PFSK-1 (cell line): ENCODE measurements around the gene TMEM119.

Experiments used
- FOXP2 ChIP-seq: optimal IDR thresholded peaks from 2 replicates; pipeline ENCODE3; 2011; ENCODE audit warnings: borderline replicate concordance, control low read depth, inconsistent platforms; ENCODE audit not compliant: insufficient read depth; ENCODE audit errors: extremely low read length, extremely low read depth
- POLR2AphosphoS5 ChIP-seq: IDR thresholded peaks from 2 replicates; pipeline ENCODE4 v1.6.1; 2012; ENCODE audit warnings: low read depth, mild to moderate bottlenecking, control low read depth, low read length, moderate library complexity
- REST ChIP-seq, 2 experiments: IDR thresholded peaks; 2 replicates each; pipeline versions ENCODE4 v1.6.1 to v1.8.0; 2011 to 2012; ENCODE audit warnings: low read depth in 2 of 2, low read length in 2 of 2, control low read depth in 1 of 2, inconsistent platforms in 1 of 2, mild to moderate bottlenecking in 1 of 2, moderate library complexity in 1 of 2; ENCODE audit not compliant: insufficient read depth in 1 of 2
- SIN3A ChIP-seq: IDR thresholded peaks from 2 replicates; pipeline ENCODE4 v1.6.1; 2012; ENCODE audit warnings: mild to moderate bottlenecking, low read length, moderate library complexity, borderline replicate concordance; ENCODE audit not compliant: insufficient read depth
- TAF1 ChIP-seq: IDR thresholded peaks from 2 replicates; pipeline ENCODE4 v1.6.1; 2012; ENCODE audit warnings: low read length, control low read depth, borderline replicate concordance; ENCODE audit not compliant: insufficient read depth

Gene TMEM119

GRCh38 chr12:108638997-108639822 lies 41.3 kb upstream of the TMEM119 start:
- TF ChIP-seq FOXP2 (no peak), SIN3A (no peak), REST (IDR thresholded peaks at IDR 0.05; ENCODE audit: insufficient read depth in 1 of 2, low read depth in 2 of 2, low read length in 2 of 2) (no peak), TAF1 (no peak), POLR2AphosphoS5 (no peak)

DNA sequence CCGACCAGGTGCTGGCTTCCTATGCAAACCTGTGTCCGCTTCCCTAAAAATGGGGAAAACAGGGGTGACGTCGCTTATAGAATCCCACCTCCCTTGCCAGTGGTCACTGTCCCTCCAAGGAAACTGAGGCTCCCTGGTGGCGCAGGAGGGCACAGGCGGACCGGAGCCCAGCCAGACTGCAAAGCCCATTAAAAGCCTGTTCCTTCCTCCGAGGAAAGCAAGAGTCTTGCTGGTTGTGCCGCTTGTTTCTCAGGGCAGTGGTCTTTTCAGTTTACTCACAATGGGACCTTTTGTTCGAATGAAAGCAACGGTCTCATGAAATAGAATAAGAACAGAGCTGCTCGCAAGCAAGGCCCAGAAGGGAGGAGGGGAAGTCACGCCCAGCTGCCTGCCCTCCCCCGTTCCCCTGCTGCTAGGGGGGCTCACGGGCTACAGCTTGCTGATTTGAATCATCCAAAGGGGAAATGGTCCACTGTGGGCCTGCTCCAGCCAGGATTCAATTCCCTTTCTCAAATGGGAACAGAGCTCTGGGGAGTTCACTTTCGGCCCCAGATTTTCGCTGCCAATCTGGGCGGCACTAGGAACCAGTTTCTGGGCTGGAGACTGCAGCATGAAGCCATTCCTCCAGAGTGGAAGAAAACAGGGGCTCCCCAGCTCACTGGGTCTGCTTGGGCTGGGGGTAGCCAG lies 40.4 kb upstream of the TMEM119 start:
- TF ChIP-seq POLR2AphosphoS5 (no peak), TAF1 (no peak), FOXP2 (no peak), REST (IDR thresholded peaks at IDR 0.05; ENCODE audit: insufficient read depth in 1 of 2, low read depth in 2 of 2, low read length in 2 of 2) (no peak), SIN3A (no peak)

DNA sequence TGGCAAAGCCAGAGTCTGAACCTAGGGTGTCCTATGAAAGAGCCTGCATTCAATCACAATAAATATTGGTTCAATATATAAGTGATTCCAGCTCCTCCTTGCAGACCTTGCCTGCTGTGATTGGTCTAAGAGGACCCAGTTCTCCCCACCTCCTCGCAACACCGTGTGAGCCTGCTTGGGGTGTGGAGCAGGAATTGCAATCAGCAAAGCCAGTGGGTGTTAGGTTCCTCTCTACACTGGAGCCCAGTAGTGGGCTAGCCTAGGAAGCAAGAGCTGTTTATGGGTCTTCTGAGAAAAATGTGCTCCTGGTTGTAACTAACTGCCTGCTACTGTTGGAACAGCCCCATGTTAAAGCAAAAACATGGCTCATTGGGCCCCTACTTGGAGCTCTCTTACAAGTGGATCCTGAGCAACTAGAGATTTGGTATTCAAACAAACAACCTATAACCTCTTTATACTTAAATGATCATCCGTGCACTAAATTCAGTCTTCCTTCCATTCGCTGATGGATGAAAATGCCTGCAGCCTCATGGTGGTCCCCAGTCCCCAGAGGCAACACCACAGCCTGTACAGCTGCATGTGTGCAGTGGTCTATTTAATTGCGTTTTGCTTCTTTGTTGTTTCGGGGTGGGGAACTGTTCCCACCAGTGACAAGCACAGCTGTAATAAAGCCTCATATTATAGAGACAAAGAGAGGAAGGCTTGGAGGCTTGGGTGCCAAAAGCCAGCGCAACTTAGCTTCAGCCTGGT lies 39.5 kb upstream of the TMEM119 start:
- TF ChIP-seq SIN3A (no peak), TAF1 (no peak), FOXP2 (no peak), REST (IDR thresholded peaks at IDR 0.05; ENCODE audit: insufficient read depth in 1 of 2, low read depth in 2 of 2, low read length in 2 of 2) (no peak), POLR2AphosphoS5 (no peak)

DNA sequence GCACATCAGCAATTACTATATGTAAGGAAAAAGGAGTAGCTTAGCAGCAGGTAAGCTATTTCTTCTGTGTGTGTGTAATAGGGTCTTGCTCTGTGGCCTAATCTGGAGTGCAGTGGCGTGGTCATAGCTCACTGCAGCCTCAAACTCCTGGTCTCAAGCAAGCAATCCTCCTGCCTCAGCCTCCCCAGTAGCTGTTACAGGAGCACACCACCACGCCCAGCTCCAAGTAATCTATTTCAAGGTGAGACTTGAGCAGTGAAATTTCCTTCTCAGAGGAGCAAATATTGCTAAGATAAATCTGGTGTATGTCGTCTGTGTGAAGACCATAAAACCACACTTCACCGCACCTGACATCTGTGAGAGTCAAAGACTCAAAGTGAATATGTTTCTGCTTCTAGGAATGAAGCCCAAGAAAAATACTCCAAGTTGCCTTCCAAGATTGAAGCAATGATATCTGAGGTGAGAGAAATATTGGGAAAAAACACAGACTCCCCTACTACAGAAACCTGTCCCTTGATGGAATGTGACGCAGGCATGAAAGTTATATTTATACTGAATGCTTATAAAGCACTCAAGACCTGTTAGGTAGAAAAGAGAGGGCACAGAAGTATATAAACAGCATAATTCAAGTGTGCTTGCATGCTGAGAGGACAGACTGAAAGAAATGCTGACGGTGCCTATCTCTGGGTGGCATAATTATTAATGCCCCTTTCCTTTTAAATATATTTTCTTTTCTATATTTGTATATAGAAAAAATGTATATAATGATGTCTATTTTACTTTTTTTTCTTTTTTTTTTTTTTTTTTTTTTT lies 38.3 kb upstream of the TMEM119 start:
- TF ChIP-seq POLR2AphosphoS5 (no peak), SIN3A (no peak), TAF1 (no peak), FOXP2 (no peak), REST (IDR thresholded peaks at IDR 0.05; ENCODE audit: insufficient read depth in 1 of 2, low read depth in 2 of 2, low read length in 2 of 2) (no peak)
